HG03066 (cell line): Measurements from ENCODE around the gene SLC1A2.
"Not testable (repeated sequence)": the region's sequence is repeated elsewhere in the genome, so short reads cannot be mapped to it uniquely, and the experiment has no call there.

Source experiments
- ATAC-seq: cut with Tn5 transposase; IDR thresholded peaks from one replicate; pipeline ENCODE4 v1.9.1; 2021; ENCODE audit warnings: low read depth; ENCODE audit not compliant: unreplicated experiment

The SLC1A2 gene

GRCh38 chr11:35232891-35233330 lies 186.4 kb downstream of the SLC1A2 start:
- ATAC-seq = no peak

- ATAC-seq = no peak
Measured at GRCh38 chr11:35231076-35231860, 188.1 kb downstream of the SLC1A2 start.

GRCh38 chr11:35230388-35230787 lies 189.0 kb downstream of the SLC1A2 start:
- ATAC-seq = no peak

GRCh38 chr11:35228328-35228725 lies 191.0 kb downstream of the SLC1A2 start:
- ATAC-seq = no peak

GRCh38 chr11:35227576-35228327 lies 191.6 kb downstream of the SLC1A2 start:
- no peak for ATAC-seq

GRCh38 chr11:35226756-35227155 lies 192.6 kb downstream of the SLC1A2 start:
- not testable (repeated sequence) for ATAC-seq

- no peak for ATAC-seq
Measured at GRCh38 chr11:35225946-35226520, 193.3 kb downstream of the SLC1A2 start.

DNA sequence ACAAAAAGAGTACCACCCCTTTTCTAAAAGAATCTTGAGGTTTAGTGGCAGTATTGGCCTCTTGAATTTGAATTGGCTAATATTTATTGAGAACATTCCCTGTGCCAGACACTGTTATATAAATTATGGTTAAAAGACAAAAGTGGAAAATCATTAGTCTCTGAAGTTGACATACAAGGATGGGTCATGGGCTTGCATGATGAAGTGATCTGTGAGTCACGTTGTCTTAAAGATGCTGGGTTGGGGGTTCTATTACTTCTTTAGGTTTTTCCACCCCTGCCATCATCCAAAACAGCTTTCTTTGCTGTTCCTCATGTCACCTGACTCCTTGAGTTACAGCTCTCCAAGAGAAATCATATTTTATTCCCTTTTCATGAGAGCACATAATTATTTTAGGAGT lies 195.4 kb downstream of the SLC1A2 start:
- no peak for ATAC-seq

DNA sequence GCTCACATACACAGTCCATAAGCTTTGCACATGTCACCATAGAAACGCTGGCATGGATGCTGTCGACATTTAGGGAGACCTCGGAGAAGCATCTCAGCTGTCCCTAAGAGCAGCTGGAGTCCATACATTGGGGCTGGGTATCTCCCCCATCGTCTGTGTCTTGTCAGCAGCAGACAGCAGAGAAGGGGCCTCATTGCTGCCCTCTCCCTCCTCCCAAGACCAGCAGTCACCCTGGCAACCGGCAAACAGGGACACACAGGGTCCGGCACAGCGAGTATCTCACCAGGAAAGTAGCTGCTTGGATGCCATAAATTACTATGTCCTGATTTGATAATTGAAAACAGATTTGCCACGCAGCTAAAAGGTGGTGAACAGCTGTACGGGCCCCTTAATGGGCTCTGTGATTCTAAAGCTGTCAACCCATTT lies 196.0 kb downstream of the SLC1A2 start:
- no peak for ATAC-seq

DNA sequence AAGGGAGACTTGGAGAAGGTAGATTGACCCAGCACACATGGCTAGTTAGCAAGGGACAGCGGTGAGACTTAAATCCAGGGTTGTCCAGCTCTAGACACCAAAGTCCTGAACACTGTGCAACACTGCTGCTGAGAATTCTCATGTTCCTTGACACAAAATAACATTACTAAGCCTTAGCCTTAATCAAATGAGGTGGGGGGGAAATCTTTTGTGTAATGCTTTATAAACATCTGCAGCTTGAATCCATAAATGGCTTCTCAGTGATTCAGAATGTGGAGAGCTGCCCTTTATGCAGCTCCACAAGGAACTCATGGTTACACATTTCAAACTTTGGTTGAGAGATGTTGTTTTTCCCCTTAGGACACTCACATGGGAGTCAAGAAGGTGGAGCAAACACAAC lies 200.4 kb downstream of the SLC1A2 start:
- no peak for ATAC-seq

DNA sequence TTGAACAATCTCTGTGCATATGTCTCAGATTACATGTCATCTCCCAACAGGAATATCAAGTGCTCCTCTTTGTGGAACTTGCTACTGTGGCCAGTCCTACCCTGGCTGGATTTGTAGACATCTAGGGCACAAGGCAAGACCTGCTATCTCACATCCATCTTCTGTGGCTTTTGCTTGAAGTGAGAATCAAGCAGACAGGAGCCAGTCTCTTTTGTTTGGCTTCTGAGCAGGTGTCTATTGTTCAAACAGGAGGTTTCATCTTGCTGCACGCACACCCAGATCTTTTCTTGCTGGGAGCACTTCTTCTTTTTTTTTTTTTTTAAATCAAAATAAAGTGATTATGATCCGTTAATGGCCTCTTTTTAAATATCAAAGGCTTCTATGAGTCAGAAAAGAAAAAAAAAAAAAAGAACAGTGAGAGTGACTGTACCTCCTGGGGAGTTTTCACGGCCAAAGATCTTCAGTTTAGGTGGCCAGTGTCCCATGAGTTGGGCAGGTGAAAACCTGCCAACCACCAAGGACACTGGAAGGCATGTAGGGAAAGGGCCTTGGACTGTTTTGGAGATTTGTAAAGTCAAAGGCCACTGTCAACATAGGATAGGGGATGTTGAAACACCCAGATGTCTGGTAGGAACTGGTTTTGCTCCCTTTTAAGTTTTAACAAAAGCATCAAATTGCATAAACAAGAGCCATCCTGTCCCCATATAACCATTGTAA lies 202.2 kb downstream of the SLC1A2 start:
- ATAC-seq = no peak

DNA sequence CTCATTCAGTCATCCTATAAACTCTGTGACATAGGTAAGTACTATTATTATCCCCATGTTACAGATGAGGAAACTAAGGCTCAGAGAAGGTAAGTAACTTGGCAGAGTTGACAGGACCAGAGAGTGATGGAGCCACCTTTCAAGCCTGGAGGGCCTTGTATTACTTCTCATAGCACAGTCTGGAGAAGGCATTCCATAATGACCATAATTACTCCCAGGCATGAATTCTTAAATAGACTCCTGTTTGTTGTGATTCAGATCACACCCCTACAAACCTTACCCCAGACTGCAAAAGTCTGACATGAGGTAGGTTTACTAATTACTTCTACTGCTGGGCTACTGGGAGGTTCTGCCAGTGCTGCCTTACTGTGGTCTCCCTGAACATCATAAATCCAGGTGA lies 203.4 kb downstream of the SLC1A2 start:
- no peak for ATAC-seq

DNA sequence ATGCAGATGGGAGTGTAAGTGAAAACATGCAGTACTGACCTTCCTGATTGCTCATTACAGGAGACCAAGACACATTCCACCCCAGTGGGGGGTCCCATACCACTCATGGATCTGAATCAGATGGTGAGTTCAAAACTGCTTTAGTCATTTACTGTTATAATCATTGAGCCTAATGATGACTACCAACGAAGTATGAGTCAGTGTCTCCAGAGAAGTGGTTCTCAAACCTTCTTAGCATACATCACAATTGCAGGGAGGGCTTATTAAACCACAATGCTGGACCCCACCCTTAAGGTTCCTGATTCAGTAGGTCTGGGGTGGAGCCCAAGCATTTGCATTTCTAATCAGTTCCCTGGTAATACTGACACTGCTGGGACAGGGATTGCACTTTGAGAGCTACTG lies 204.6 kb downstream of the SLC1A2 start:
- ATAC-seq = no peak

DNA sequence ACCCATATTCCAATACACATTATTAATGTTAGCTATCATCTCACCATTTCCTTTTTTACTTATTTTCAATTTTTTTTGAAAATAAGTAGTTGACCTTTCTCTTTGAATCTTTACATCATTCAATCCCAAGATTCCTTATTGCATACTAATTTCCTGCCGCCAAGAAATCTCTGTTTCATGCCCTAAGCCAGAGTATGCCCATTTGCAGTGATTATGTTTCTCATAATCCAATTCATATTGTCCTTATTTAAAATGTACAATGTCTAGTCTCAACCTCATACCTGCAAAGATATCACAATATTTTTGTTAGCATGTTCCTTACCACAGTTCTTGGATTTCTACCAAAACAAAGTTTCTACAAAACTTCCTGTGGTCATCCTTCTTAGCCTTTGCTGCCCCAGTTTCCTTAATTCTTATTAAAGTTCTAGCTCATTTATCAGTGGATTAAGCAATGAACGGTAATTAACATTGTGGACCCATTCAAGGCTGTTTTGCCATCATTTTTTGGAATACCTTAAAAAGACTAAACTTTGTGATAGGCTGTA lies 205.1 kb downstream of the SLC1A2 start:
- no peak for ATAC-seq

DNA sequence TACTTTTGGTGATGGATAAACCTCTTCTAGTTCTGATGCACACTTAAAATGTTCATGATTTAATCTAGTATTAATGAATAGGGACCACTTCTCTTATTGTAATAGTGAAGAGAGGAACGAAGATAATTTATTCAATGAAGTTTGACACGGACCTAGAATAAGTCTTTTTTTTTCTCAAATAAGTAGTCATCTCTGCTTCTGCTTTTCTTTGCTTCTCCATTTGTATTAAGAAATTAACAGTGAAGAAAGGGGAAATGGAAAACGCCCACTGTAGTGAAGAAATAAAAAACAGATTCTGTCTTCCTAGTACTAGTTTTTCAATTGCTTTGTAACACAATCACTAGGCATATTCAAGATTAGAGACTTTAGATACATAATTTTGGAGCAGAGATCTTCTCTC lies 207.4 kb downstream of the SLC1A2 start:
- ATAC-seq = no peak

GRCh38 chr11:35210876-35211546 lies 208.3 kb downstream of the SLC1A2 start:
- no peak for ATAC-seq

DNA sequence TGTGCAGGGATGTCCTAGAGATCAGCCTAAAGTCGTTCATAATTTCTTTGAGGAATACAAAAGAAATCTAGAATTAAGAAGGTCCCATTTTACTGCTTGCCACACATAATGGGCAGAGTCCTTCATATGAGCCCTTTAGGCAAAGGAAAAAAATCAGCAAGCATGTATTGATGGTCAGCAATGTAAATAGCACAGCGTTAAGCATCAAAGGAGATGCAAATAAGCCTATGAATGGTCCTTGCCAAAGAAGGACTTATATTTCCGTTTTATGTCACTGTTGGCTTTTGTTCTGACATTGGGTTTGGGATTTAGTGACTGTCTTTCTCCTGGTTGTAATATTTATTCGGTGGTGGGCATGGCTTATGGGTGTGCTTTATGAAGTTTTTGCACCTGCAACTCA lies 210.6 kb downstream of the SLC1A2 start:
- no peak for ATAC-seq

GRCh38 chr11:35207471-35208403 lies 211.6 kb downstream of the SLC1A2 start:
- ATAC-seq = no peak

DNA sequence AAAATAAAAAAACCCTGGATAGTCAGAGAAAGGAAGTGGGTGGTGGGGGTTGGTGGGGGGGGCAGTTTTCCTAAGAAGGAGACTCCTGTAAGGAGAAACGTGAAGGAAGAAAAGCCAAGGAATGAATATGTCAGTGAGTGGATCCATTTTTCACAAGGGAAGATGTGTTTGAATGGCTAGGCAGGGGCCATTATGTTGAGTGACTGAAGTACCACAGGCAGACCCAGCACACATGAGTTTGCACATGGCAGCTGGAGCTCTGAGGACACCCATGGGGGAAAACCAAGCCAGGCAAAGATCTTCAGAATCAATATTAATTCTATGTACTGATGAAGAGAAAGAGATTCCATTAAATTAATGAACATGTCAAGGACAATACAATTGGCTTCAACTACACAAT lies 212.7 kb downstream of the SLC1A2 start:
- no peak for ATAC-seq
